Testis (tissue), 2 donors: ENCODE data around the gene GPER1.

Source experiments
- CTCF ChIP-seq, 3 experiments: fragments of 450-650 bp in 2 of 3; fragments of 200-600 bp in 1 of 3; sonication (generic) in 1 of 3; IDR thresholded peaks; one replicate each; pipeline ENCODE4 v1.5.1; 2016 to 2019; ENCODE audit warnings: antibody characterized with exemption in 3 of 3, mild to moderate bottlenecking in 2 of 3, moderate library complexity in 1 of 3
- POLR2A ChIP-seq: fragments of 450-650 bp; IDR thresholded peaks from one replicate; pipeline ENCODE4 v1.6.1; 2017; ENCODE audit warnings: antibody characterized with exemption, mild to moderate bottlenecking, moderate library complexity

DNA sequence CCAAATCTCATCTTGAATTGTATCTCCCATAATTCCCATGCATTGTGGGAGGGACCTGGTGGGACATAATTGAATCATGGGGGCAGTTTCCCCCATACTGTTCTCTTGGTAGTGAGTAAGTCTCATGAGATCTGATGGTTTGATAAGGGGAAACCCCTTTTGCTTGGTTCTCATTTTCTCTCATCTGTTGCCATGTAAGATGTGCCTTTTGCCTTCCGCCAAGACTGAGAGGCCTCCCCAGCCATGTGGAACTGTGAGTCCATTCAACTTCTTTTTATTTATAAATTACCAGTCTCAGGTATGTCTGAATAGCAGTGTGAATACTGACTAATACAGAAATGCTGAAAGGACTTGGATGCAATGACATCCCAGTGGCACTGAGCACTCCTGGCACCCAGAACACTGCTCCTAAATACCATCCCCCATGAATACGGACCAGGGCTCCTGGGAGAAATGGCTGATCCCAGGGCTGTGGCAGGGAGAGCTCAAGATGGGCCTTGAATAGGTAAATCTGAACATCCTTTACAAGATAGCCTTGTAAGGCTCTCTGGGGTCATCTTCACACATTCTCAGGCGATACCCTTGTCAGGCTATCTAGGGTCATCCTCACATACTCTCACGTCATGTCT is 52.7 kb downstream of the GPER1 start:
- TF ChIP-seq POLR2A (no peak), CTCF (IDR thresholded peaks at IDR 0.05) (no peak)
